ENCODE results near the gene HERPUD1. TPM values are rescaled to one million over a fixed set of nuclear protein-coding genes. Genes with fewer than 3 reads are reported as not detected.
"Not testable (repeated sequence)": the region's sequence is repeated elsewhere in the genome, so short reads cannot be mapped to it uniquely, and the experiment has no call there.

HERPUD1 gene
- total RNA-seq, 1 experiment from 2014 or later = 314 TPM

- no peak for DNase-seq (ENCODE audit: low read depth)
These were observed 46.0 kb downstream of the HERPUD1 start for GRCh38 chr16:56977823-56978430.

- no peak for DNase-seq (ENCODE audit: low read depth)
These were observed 48.2 kb downstream of the HERPUD1 start for GRCh38 chr16:56980201-56980535.

- DNase-seq (ENCODE audit: low read depth) = no peak
These were observed 49.1 kb downstream of the HERPUD1 start for GRCh38 chr16:56980792-56981724.

- DNase-seq (ENCODE audit: low read depth) = no peak
These were observed 49.9 kb downstream of the HERPUD1 start for GRCh38 chr16:56981729-56982271.

GRCh38 chr16:56982695-56983094, 50.8 kb downstream of the HERPUD1 start:
- DNase-seq (ENCODE audit: low read depth) = no peak

GRCh38 chr16:56983211-56983751, 51.3 kb downstream of the HERPUD1 start:
- no peak for DNase-seq (ENCODE audit: low read depth)

GRCh38 chr16:56984639-56985038, 52.7 kb downstream of the HERPUD1 start:
- DNase-seq (ENCODE audit: low read depth) = no peak

- DNase-seq (ENCODE audit: low read depth) = peak; percentile 90
These were observed 53.5 kb downstream of the HERPUD1 start for GRCh38 chr16:56985288-56985961.

- DNase-seq (ENCODE audit: low read depth) = no peak
These were observed 54.0 kb downstream of the HERPUD1 start for GRCh38 chr16:56985962-56986360.

GRCh38 chr16:56986361-56986760, 54.4 kb downstream of the HERPUD1 start:
- DNase-seq (ENCODE audit: low read depth) = no peak

GRCh38 chr16:56986908-56987307, 55.0 kb downstream of the HERPUD1 start:
- DNase-seq (ENCODE audit: low read depth) = not testable (repeated sequence)

- DNase-seq (ENCODE audit: low read depth) = no peak
These were observed 55.8 kb downstream of the HERPUD1 start for GRCh38 chr16:56987692-56988091.

GRCh38 chr16:56988161-56988947, 56.4 kb downstream of the HERPUD1 start:
- DNase-seq (ENCODE audit: low read depth) = no peak

- peak; percentile 82 for DNase-seq (ENCODE audit: low read depth)
These were observed 57.3 kb downstream of the HERPUD1 start, which contains the start of gene NLRC5 for GRCh38 chr16:56988948-56989945. NLRC5 (plus strand) TSS chr16:56989557; CDS start chr16:57020713, 31,156 bp downstream.

GRCh38 chr16:56989988-56990387, 58.0 kb downstream of the HERPUD1 start:
- no peak for DNase-seq (ENCODE audit: low read depth)

GRCh38 chr16:56990407-56991286, 58.7 kb downstream of the HERPUD1 start:
- no peak for DNase-seq (ENCODE audit: low read depth)

GRCh38 chr16:56992431-56992830, 60.5 kb downstream of the HERPUD1 start:
- not testable (repeated sequence) for DNase-seq (ENCODE audit: low read depth)

- DNase-seq (ENCODE audit: low read depth) = peak; percentile 58
These were observed 61.3 kb downstream of the HERPUD1 start for GRCh38 chr16:56993204-56993603.

GRCh38 chr16:56994311-56994710, 62.4 kb downstream of the HERPUD1 start:
- no peak for DNase-seq (ENCODE audit: low read depth)

All from LHCN-M2 (cell line).